Measurements from ENCODE around the gene TPST2.

TPST2 gene

GRCh38 chr22:26610072-26610958 is 20.4 kb upstream of the TPST2 start:
- peak; percentile 49 for DNase-seq (ENCODE audit: low spot score)

- no peak for DNase-seq (ENCODE audit: low spot score)
These were observed 19.4 kb upstream of the TPST2 start for GRCh38 chr22:26609287-26609686.

GRCh38 chr22:26608129-26608528 is 18.2 kb upstream of the TPST2 start:
- no peak for DNase-seq (ENCODE audit: low spot score)

GRCh38 chr22:26606611-26607010 is 16.7 kb upstream of the TPST2 start:
- DNase-seq (ENCODE audit: low spot score): no peak

GRCh38 chr22:26604368-26604767 is 14.4 kb upstream of the TPST2 start:
- no peak for DNase-seq (ENCODE audit: low spot score)

GRCh38 chr22:26602127-26602526 is 12.2 kb upstream of the TPST2 start:
- DNase-seq (ENCODE audit: low spot score): no peak

- DNase-seq (ENCODE audit: low spot score): no peak
These were observed 11.8 kb upstream of the TPST2 start for GRCh38 chr22:26601726-26602125.

- DNase-seq (ENCODE audit: low spot score): no peak
These were observed 9.6 kb upstream of the TPST2 start for GRCh38 chr22:26599505-26599904.

GRCh38 chr22:26597480-26597879 is 7.5 kb upstream of the TPST2 start:
- no peak for DNase-seq (ENCODE audit: low spot score)

- peak; percentile 33 for DNase-seq (ENCODE audit: low spot score)
These were observed 7.1 kb upstream of the TPST2 start for GRCh38 chr22:26597026-26597425.

- DNase-seq (ENCODE audit: low spot score): no peak
These were observed 3.8 kb upstream of the TPST2 start for GRCh38 chr22:26593763-26594162.

GRCh38 chr22:26592421-26592891 is 2.5 kb upstream of the TPST2 start:
- DNase-seq (ENCODE audit: low spot score): peak; percentile 49

GRCh38 chr22:26589367-26589844 is 526 bp downstream of the TPST2 start:
- DNase-seq (ENCODE audit: low spot score): no peak

GRCh38 chr22:26588729-26589366 is 1.1 kb downstream of the TPST2 start:
- no peak for DNase-seq (ENCODE audit: low spot score)

- DNase-seq (ENCODE audit: low spot score): no peak
These were observed 1.8 kb downstream of the TPST2 start for GRCh38 chr22:26587991-26588613.

- DNase-seq (ENCODE audit: low spot score): no peak
These were observed 3.2 kb downstream of the TPST2 start for GRCh38 chr22:26586556-26587325.

- DNase-seq (ENCODE audit: low spot score): no peak
These were observed 4.7 kb downstream of the TPST2 start for GRCh38 chr22:26585104-26585790.

- no peak for DNase-seq (ENCODE audit: low spot score)
These were observed 5.9 kb downstream of the TPST2 start for GRCh38 chr22:26584010-26584409.

- no peak for DNase-seq (ENCODE audit: low spot score)
These were observed 8.2 kb downstream of the TPST2 start for GRCh38 chr22:26581633-26582168.

- DNase-seq (ENCODE audit: low spot score): no peak
These were observed 8.9 kb downstream of the TPST2 start for GRCh38 chr22:26581026-26581425.
